ENCODE measurements around the gene NCOA3.

DNA sequence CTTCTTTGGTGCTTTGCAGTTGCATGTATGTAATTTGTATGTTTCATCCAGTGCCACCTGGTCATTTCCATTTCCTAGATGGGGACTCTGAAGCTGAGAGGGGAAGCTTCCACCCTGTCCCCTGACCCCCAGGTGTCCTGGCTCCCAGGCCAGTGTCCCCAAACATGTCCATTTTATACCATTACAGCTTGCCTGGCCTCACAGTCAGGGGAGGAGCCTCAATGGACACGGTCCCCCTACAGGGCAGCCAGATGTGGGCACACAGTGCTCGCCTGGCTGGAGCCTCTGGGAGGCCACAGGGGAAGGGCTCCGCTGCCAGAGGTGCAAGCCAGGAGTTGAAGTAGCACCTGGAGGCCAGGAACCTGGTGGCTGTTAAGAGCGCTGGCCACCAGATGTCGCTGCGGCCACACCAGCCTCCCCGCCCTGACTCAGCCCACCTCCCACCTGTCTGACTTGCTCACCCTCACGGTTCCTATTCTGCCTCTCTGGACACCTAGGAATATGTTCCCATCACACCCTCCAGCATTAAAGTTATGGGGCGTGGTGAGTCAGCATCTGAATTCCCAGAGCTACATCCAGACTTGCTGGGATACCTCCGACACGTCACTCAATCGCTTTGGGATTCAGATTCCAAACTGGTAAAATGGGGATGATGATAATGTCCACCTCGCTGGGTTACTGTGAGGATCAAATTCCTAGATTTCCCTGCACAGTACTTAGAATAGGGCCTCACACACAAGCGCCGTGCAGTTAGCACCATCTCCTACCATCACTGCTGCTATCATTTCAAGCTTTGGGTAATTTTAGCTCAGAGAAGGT is 176.2 kb downstream of the NCOA3 start:
- peak; percentile 73 to 97 for TF ChIP-seq CTCF (conservative IDR thresholded peaks at IDR 0.05; ENCODE audit: low read depth in 2 of 2)
- no peak for TF ChIP-seq POLR2AphosphoS5 (IDR thresholded peaks at IDR 0.05; ENCODE audit: low read depth)
- TF ChIP-seq, protein P1, sequence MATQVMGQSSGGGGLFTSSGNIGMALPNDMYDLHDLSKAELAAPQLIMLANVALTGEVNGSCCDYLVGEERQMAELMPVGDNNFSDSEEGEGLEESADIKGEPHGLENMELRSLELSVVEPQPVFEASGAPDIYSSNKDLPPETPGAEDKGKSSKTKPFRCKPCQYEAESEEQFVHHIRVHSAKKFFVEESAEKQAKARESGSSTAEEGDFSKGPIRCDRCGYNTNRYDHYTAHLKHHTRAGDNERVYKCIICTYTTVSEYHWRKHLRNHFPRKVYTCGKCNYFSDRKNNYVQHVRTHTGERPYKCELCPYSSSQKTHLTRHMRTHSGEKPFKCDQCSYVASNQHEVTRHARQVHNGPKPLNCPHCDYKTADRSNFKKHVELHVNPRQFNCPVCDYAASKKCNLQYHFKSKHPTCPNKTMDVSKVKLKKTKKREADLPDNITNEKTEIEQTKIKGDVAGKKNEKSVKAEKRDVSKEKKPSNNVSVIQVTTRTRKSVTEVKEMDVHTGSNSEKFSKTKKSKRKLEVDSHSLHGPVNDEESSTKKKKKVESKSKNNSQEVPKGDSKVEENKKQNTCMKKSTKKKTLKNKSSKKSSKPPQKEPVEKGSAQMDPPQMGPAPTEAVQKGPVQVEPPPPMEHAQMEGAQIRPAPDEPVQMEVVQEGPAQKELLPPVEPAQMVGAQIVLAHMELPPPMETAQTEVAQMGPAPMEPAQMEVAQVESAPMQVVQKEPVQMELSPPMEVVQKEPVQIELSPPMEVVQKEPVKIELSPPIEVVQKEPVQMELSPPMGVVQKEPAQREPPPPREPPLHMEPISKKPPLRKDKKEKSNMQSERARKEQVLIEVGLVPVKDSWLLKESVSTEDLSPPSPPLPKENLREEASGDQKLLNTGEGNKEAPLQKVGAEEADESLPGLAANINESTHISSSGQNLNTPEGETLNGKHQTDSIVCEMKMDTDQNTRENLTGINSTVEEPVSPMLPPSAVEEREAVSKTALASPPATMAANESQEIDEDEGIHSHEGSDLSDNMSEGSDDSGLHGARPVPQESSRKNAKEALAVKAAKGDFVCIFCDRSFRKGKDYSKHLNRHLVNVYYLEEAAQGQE (IDR thresholded peaks at IDR 0.05; ENCODE audit: unreplicated experiment): no peak
- no peak for TF ChIP-seq ZNF114 (CRISPR knock-in tag; IDR thresholded peaks at IDR 0.05)

Data from GM23338 (cell line).